ENCODE data around the gene PKNOX2. TPM values are rescaled to one million over a fixed set of nuclear protein-coding genes. Genes with fewer than 3 reads are reported as not detected.

Gene PKNOX2
- polyA plus RNA-seq, 5 donors: 12.7 to 19.9 (median 16.6) TPM

DNA sequence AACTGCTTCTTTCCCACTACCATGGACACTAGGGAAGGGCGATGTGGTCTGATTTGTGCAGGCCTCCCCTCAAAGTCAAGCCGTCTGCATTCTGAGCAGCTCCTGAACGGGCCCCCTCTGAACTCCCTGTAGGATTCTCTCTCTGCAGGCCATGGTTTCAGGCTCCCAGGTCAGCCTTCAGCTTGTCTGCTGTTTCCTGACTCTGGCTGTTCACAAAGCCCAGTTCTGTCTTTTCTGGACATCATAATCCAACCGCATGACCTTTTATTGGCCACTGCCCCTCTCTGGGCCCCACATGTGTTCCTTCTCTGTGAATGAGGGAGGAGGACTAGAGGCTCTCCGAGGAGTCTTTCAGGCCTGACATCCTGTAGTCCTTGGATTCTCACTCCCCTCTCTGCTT is 170.6 kb downstream of the PKNOX2 start:
- DNase-seq: no peak

GRCh38 chr11:125337836-125338834 is 173.6 kb downstream of the PKNOX2 start:
- DNase-seq: no peak

DNA sequence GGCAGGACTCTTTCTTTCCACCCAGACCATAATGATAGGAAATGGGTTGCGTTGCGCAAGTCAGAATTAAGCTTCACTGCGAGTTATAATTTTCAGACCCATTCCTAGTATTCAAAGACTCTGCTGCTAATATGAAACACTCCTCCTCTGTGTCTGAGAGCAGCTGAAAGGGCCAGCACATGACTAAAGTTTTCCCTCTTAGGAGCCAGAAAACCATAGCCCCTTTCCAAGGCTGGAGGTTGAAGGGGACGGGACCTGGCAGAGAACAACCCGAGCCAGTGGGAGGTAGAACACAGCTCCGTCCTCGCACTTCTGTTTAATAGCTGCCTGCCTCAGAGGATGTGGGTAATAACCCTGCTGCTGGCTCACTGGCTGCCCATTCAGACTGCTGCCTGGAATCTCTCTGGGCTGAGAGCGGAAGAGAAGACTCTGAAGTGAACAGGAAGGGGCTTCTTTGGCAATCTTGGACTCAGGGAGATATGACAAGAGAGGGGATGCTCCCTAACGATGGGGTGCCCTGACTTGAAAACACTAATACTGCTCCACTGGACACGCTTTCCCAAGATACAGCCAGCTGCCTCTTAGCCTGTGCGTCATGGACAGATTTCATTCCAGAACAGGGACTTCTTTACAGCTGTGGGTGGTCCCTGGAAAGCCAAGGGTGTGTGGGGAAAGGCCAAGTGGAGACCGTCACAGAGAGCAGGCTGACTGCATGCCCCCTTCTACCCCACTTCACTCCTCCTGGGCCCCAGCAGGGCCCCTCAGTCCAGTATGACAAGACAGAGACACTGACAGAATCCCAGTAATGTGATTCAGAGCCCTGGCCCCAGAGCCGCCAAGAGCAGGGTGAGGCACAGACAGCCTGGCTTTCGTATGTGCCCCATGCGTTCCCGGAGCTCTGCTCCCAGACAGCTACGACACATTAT is 174.6 kb downstream of the PKNOX2 start:
- DNase-seq: peak in 1 of 2 donors; percentile 50

DNA sequence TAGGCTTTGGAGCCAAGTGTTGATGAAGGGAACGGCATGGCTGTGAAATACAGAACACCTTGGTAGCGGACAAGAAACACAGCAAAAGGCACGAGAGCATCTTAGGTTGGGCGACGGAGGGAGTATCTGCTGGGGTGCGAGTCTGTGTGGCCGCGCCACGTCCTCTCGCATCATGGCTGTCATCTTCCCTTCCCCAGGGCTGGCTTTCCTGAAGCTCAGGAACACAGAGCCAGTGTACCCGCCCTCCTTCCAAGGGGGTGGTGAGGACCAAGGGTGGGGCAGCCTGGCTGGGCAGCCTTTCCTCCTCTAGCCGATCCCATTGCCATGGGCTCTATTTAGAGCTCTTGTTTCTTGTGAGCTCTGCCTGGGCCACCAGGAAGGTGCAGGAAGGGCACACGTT is 177.1 kb downstream of the PKNOX2 start:
- DNase-seq: no peak

GRCh38 chr11:125342281-125342930 is 177.9 kb downstream of the PKNOX2 start:
- peak in 1 of 2 donors; percentile 29 for DNase-seq

DNA sequence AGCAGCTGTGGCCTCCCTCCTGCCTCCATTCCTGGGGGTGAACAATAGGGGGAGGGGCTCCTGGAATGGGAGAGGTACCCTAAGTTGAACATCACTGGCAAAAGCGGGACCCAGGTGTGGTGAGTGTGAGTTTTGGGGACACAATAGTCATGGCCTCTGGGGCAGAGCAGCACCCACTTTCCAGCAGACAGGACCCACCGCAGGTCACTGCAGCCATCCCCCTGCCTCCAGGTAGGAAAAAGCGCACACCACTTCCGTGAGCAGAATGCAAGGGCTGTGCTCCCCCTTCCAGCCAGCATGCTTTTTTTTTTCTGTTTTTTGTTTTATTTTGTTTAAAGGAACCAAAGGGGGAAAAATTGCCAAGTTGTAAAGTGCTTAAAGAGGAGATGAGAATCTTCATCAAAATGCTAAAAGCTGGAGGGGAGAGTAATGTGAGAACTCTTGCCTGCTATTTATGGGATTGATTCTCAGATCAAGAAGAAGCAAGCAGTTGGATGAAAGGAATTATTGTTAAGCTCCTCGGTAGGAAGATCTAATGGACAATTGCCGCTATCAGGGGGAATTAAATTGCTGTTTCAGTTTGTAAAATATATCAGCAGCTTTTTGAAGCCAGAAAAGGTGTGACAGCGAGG is 178.7 kb downstream of the PKNOX2 start:
- no peak for DNase-seq

GRCh38 chr11:125343718-125344131 is 179.2 kb downstream of the PKNOX2 start:
- DNase-seq: no peak

GRCh38 chr11:125344846-125345420 is 180.4 kb downstream of the PKNOX2 start:
- DNase-seq: no peak

DNA sequence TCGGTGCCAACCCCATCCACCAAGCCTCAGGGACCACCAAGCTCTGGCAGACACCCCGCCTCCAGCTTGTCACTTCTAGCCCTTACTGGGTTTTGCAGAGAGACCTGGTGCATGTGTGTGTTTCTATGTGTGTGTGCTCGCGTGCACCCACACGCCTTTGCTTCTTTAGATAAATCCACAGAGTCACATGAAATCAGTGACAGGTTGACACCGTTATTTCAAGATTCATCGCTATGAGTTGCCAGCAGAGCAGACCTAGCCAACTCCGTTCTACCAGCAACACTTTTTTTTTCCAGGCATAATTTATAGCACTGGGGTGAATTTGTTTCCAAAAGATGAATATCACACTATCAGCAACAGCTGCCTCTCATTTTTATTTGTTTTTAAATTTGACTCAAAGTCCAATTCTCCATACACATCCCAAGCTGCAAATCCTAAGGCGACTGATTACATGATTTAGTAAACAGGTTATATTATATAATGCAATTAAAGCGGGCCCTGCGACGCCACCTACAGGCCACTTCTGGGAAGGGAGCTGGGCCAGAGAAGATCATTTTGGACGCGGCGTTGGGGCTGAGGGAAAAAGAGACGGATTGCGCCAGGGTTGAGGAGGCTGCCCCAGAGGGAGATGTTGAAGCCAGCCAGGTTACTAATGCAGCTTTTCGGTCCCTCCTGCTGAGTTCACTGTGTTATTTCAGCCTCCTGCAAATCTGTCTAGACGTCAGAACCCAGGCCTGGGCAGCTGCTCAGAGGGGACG is 181.0 kb downstream of the PKNOX2 start:
- peak; percentile 74 to 78 for DNase-seq

DNA sequence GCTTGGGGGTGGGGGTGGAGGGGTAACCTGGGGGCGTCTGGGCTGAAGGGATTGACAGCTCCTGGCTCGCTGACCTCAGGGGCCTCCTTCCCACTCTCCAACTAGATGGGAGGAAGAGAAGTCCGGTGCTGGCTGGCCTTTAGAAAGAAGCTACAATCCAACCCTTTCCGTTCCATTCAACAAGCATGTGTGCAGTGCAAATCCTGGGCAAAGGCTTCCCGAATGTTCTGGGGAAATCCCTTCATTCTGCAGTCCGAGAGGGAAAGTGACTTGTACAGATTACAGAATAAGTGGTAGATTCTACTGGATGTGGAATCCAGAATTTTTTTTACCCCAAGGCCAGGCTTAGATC is 181.6 kb downstream of the PKNOX2 start:
- no peak for DNase-seq

- DNase-seq: no peak
Observed at GRCh38 chr11:125346565-125347260, 182.2 kb downstream of the PKNOX2 start.

- DNase-seq: no peak
Observed at GRCh38 chr11:125347261-125347585, 182.7 kb downstream of the PKNOX2 start.

GRCh38 chr11:125348141-125348651 is 183.6 kb downstream of the PKNOX2 start:
- no peak for DNase-seq

GRCh38 chr11:125348674-125349309 is 184.2 kb downstream of the PKNOX2 start:
- DNase-seq: peak in 1 of 2 donors; percentile 51

DNA sequence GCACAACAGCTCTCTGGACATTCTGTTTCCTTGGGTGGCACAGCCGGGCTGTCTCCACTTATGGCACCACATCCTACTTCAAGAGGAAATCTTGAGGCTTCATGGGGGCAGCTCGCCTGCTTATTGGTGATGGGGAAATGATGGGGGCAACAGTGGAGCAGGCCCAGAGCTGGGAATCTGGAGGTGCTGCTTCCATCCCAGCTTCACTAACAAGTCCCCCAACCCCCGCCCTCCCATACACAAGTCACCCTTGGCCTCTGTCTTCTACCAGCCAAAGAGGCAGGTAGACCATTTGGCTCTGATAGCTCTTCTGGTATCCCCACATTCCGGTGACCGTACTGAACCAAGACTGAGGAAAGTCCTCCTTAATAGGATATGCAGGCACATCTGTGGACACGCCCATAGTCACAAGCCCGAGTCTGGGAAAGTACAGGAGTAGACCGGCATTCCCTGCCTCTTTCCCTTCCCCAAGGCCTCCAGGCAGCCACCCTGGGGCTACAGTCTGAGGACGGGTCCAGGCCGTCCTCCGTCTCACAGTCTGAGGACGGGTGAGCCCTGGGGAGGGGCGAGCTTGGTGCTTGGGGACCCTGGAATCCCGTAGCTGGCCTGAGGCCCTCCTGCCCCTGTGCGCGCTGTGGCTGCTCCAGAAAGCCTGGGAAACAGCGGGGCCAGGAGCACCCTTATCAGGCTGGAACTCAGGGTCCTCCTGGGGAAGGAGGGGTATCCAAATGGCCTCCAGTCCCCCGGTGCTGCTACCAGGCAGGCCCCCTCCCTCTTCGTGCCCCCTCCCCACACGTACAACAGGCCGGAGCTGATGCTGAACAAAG is 185.9 kb downstream of the PKNOX2 start:
- DNase-seq: no peak

- DNase-seq: no peak
Observed at GRCh38 chr11:125351033-125351867, 186.7 kb downstream of the PKNOX2 start.

DNA sequence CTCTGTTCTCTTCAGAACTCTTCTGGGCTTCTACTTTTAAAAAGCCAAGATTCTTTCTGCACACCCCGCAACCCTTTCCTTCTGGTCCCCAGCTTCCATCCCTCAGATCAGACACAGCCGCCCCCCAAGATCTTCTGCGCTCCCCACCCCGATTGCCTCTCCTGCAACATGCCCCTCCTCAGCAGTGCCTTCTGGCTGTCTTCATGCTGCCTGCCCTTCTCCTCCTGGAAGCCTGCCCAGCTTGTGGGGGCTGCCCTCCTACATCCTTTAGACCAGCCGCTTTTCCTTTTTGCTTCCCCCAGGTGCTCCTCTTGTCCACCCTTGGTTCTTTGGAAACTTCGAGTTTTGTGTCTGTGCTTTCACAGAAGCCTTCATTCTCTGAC is 187.3 kb downstream of the PKNOX2 start:
- DNase-seq: no peak

Measured in right lung (tissue), 5 donors.